Prostate gland (tissue), 2 donors: ENCODE results near the gene ZNF19.

Experiments
- POLR2A ChIP-seq: fragments of 450-650 bp; IDR thresholded peaks from one replicate; pipeline ENCODE4 v1.6.1; 2016; ENCODE audit warnings: antibody characterized with exemption, mild to moderate bottlenecking
- TF ChIP-seq, protein P1 (sequence below), 4 experiments: fragments of 200-600 bp in 2 of 4; fragments of 450-650 bp in 2 of 4; sonication (generic) in 2 of 4; IDR thresholded peaks; 1 replicate in 3 of 4; 2 replicates in 1 of 4; pipeline ENCODE4 v1.5.1; 2016 to 2019; ENCODE audit warnings: antibody characterized with exemption in 4 of 4, mild to moderate bottlenecking in 2 of 4, moderate library complexity in 2 of 4

DNA sequence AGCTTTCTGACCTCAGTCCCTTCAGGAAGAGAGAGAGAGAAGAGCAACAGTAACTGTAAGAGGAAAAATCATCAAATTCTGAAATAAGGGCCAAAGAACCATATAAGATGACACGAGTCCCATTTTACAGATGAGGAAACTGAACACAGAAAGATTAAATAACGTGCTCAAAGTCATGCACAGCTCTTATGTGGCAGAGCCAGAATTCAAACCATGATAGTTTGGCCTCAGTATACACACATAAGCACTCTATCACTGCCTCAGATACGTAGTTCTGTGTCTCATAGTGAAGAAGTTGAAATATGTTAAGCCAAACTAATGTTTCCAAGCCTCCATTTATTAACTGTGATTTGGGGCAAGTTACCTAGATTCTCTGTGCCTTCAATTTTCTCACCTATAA is 1.9 kb upstream of the ZNF19 start:
- TF ChIP-seq POLR2A: no peak
- TF ChIP-seq, protein P1, sequence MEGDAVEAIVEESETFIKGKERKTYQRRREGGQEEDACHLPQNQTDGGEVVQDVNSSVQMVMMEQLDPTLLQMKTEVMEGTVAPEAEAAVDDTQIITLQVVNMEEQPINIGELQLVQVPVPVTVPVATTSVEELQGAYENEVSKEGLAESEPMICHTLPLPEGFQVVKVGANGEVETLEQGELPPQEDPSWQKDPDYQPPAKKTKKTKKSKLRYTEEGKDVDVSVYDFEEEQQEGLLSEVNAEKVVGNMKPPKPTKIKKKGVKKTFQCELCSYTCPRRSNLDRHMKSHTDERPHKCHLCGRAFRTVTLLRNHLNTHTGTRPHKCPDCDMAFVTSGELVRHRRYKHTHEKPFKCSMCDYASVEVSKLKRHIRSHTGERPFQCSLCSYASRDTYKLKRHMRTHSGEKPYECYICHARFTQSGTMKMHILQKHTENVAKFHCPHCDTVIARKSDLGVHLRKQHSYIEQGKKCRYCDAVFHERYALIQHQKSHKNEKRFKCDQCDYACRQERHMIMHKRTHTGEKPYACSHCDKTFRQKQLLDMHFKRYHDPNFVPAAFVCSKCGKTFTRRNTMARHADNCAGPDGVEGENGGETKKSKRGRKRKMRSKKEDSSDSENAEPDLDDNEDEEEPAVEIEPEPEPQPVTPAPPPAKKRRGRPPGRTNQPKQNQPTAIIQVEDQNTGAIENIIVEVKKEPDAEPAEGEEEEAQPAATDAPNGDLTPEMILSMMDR (IDR thresholded peaks at IDR 0.05): no peak
